C4-2B (cell line): ENCODE results near the gene TMEM129.

Experiments
- CTCF ChIP-seq: fragments of 450-650 bp; conservative IDR thresholded peaks from 2 replicates; pipeline ENCODE4 v1.5.1; 2017; ENCODE audit warnings: mild to moderate bottlenecking
- ZFX ChIP-seq: fragments of 450-650 bp; IDR thresholded peaks from 2 replicates; pipeline ENCODE4 v1.6.1; 2017

GRCh38 chr4:1715002-1715758 lies 5.9 kb downstream of the TMEM129 start:
- TF ChIP-seq CTCF (no peak), ZFX (no peak)
